GM13976 (cell line): ENCODE data around the gene PRKCQ.

Experiments used
- DNase-seq: peaks from one replicate; pipeline ENCODE4 v3.0.0; 2012; ENCODE audit warnings: low spot score
- CTCF ChIP-seq: IDR thresholded peaks from 2 replicates; pipeline ENCODE4 v1.5.1; 2012; ENCODE audit warnings: borderline replicate concordance, mild to moderate bottlenecking; ENCODE audit not compliant: insufficient read depth; ENCODE audit errors: extremely low read depth, missing control alignments, control extremely low read depth
- in situ Hi-C: fragments of 300-500 bp; cut with MboI; formaldehyde crosslinking; loops from one replicate; pipeline ENCODE4 v1.12.0; 2022; ENCODE audit warnings: low sequenced_read_pairs, mixed read lengths, inconsistent platforms; ENCODE audit not compliant: unreplicated experiment

PRKCQ gene

GRCh38 chr10:6522230-6522629 lies 57.8 kb downstream of the PRKCQ start:
- in situ Hi-C loops = no loop called here
- TF ChIP-seq CTCF = no peak
- no peak for DNase-seq

GRCh38 chr10:6520138-6520537 lies 59.9 kb downstream of the PRKCQ start:
- TF ChIP-seq CTCF = no peak
- in situ Hi-C loops = no loop called here
- DNase-seq = no peak

- no peak for TF ChIP-seq CTCF
- in situ Hi-C loops = no loop called here
- DNase-seq = no peak
Measured at GRCh38 chr10:6518791-6519429, 61.2 kb downstream of the PRKCQ start.

- no peak for TF ChIP-seq CTCF
- no peak for DNase-seq
- in situ Hi-C loops = no loop called here
Measured at GRCh38 chr10:6516929-6517284, 63.2 kb downstream of the PRKCQ start.

- in situ Hi-C loops = no loop called here
- DNase-seq = no peak
- TF ChIP-seq CTCF = no peak
Measured at GRCh38 chr10:6516281-6516928, 63.7 kb downstream of the PRKCQ start.

- no peak for DNase-seq
- no peak for TF ChIP-seq CTCF
- in situ Hi-C loops = no loop called here
Measured at GRCh38 chr10:6514844-6515780, 65.0 kb downstream of the PRKCQ start.
